Esophagus squamous epithelium (tissue), 4 donors: ENCODE results near the gene MAP7D3.

Experiments used
- POLR2A ChIP-seq, 4 donors: fragments of 450-650 bp; IDR thresholded peaks; one replicate each; pipeline ENCODE4 v1.6.1; 2017; ENCODE audit warnings: antibody characterized with exemption in 4 of 4, mild to moderate bottlenecking in 4 of 4, moderate library complexity in 3 of 4
- TF ChIP-seq, protein P1 (sequence below), 6 experiments: fragments of 450-650 bp in 4 of 6; fragments of 200-600 bp in 2 of 6; sonication (generic) in 2 of 6; IDR thresholded peaks; one replicate each; pipeline ENCODE4 v1.5.1; 2016 to 2019; ENCODE audit warnings: antibody characterized with exemption in 6 of 6, mild to moderate bottlenecking in 4 of 6, moderate library complexity in 4 of 6

DNA sequence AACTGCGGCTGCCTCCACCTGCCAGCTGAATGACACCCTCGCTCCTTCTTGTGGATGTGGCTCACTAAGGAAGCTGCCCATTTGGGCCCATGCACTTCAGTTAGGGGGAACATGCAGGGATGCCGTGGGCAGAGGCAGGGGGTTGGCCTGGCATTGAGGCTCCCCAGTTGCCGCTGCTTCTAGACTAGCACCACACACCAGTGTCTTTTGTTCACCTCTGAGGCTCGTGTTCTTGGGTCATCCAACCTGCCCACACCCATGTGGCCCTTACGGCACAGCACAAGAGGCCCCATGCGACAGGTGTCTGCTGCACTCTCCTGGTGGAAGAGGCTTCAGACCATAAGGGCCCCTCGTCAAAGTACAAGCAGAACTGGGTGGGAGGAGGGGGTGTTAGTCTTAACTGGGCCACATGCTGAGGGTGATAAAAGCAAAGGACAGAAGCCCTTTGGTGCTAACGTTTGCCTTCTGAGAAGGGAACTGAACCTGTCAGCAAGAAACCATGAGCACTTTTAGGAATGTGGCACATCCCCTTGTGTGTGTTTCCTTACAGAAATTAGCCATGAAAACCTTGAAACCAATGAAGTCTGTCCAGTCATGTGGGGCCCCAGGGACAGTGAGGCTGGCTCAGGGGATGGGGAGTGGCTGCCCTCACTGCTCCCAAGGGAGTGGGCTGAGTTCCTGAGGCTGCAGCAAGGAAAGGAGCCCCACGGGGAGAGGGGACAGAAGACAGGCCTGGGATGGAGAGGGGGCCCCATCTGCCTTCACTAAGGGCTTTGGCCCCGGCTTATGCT is 39.2 kb downstream of the MAP7D3 start:
- TF ChIP-seq, protein P1, sequence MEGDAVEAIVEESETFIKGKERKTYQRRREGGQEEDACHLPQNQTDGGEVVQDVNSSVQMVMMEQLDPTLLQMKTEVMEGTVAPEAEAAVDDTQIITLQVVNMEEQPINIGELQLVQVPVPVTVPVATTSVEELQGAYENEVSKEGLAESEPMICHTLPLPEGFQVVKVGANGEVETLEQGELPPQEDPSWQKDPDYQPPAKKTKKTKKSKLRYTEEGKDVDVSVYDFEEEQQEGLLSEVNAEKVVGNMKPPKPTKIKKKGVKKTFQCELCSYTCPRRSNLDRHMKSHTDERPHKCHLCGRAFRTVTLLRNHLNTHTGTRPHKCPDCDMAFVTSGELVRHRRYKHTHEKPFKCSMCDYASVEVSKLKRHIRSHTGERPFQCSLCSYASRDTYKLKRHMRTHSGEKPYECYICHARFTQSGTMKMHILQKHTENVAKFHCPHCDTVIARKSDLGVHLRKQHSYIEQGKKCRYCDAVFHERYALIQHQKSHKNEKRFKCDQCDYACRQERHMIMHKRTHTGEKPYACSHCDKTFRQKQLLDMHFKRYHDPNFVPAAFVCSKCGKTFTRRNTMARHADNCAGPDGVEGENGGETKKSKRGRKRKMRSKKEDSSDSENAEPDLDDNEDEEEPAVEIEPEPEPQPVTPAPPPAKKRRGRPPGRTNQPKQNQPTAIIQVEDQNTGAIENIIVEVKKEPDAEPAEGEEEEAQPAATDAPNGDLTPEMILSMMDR (IDR thresholded peaks at IDR 0.05): no peak
- no peak for TF ChIP-seq POLR2A (IDR thresholded peaks at IDR 0.05)
